ENCODE data around the gene RER1.

RER1 gene

GRCh38 chr1:2391041-2391930 is at the start of gene RER1, which contains the start of gene MORN1:
TSS of gene RER1 (plus strand) at chr1:2391841. CDS start at chr1:2395791, 3,950 bp downstream.
TSS of gene MORN1 (minus strand) at chr1:2391554. CDS start at chr1:2391533, 21 bp downstream.
- peak within 1 kb of the TSS; percentile 74 to 89 for H3K27ac ChIP-seq
- no peak for TF ChIP-seq CTCF (IDR thresholded peaks at IDR 0.05)
- intact Hi-C loops (cut with DNase I; ENCODE audit: low total_unique reads) = loop anchor here (5.0 kb wide), 2 partner anchors 136 to 166 kb away; partner anchors contain the start of genes PANK4 and TNFRSF14

GRCh38 chr1:2342384-2343022 is 49.1 kb upstream of the RER1 start:
- TF ChIP-seq CTCF (IDR thresholded peaks at IDR 0.05) = no peak
- DNase-seq = peak in 1 of 2 donors; percentile 60
- H3K4me3 ChIP-seq = no peak overlapping the region
- no peaks in the 10 kb centered on the region for H3K27me3 ChIP-seq
- no peaks in the 10 kb centered on the region for H3K9me3 ChIP-seq
- H3K4me1 ChIP-seq = no peaks in the 10 kb centered on the region
- intact Hi-C loops (cut with DNase I; ENCODE audit: low total_unique reads) = no loop called here
- no peaks in the 10 kb centered on the region for H3K36me3 ChIP-seq
- H3K27ac ChIP-seq = no peak overlapping the region

More at GRCh38 chr1:2391041-2391930, at the start of gene RER1, which contains the start of gene MORN1:
- Histone ChIP-seq H3K4me3 (peak within 1 kb of the TSS; percentile 87 to 99), H3K36me3 (peaks cover 5 to 49% (median 14%) of the 10 kb centered on the region in 3 donors), H3K9me3 (no peaks in the 10 kb centered on the region), H3K27me3 (no peaks in the 10 kb centered on the region), H3K4me1 (peaks cover 4 to 45% (median 34%) of the 10 kb centered on the region in 4 donors)
- peak; percentile 98 to 99 for DNase-seq

- Histone ChIP-seq H3K27me3 (no peaks in the 10 kb centered on the region), H3K36me3 (no peaks in the 10 kb centered on the region), H3K27ac (peak overlapping the region in 1 of 2 donors; percentile 7), H3K4me1 (no peaks in the 10 kb centered on the region), H3K9me3 (no peaks in the 10 kb centered on the region), H3K4me3 (no peak overlapping the region)
- peak in 1 of 2 donors; percentile 63 for DNase-seq
- TF ChIP-seq CTCF (IDR thresholded peaks at IDR 0.05) = no peak
- intact Hi-C loops (cut with DNase I; ENCODE audit: low total_unique reads) = no loop called here
Measured at GRCh38 chr1:2343023-2343935, 48.4 kb upstream of the RER1 start.

- no peaks in the 10 kb centered on the region for H3K4me1 ChIP-seq
- intact Hi-C loops (cut with DNase I; ENCODE audit: low total_unique reads) = no loop called here
- no peaks in the 10 kb centered on the region for H3K9me3 ChIP-seq
- no peak overlapping the region for H3K4me3 ChIP-seq
- H3K27ac ChIP-seq = no peak overlapping the region
- TF ChIP-seq CTCF (IDR thresholded peaks at IDR 0.05) = no peak
- no peaks in the 10 kb centered on the region for H3K27me3 ChIP-seq
- no peaks in the 10 kb centered on the region for H3K36me3 ChIP-seq
- DNase-seq = peak in 1 of 2 donors; percentile 64
Measured at GRCh38 chr1:2344121-2344681, 47.4 kb upstream of the RER1 start.
